Measurements from ENCODE around the gene KCNQ1. TPM values are rescaled to one million over a fixed set of nuclear protein-coding genes. Genes with fewer than 3 reads are reported as not detected.

Gene KCNQ1
- total RNA-seq, 1 experiment from 2014 or later, result 10.7 TPM

DNA sequence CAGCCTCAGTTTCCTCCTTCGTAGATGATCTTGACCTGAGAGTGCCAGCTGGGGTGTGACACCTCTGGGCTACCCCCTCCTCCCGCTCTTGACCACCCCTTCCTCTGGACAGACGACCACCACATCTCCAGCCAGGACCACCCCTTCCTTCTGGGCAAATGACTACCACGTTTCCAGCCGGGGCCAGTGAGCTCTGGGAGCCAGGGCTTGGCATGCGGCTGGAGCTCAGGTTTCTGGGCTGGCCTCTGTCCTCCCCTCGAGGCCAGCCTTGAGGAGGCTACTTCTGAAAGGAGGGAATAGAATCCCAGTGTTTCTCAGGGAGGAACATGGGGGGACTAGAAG lies 134.1 kb downstream of the KCNQ1 start:
- Histone ChIP-seq H4K20me1 (ENCODE audit: insufficient read depth) (no peaks in the 10 kb centered on the region), H3K27ac (ENCODE audit: low read depth, low read length) (no peak overlapping the region), H3K9me3 (ENCODE audit: control insufficient read depth in 1 of 2, insufficient read depth in 1 of 2, low read depth in 1 of 2, low read length in 2 of 2) (no peaks in the 10 kb centered on the region), H3K79me2 (ENCODE audit: insufficient read depth, low read length) (no peaks in the 10 kb centered on the region), H3K9ac (ENCODE audit: low read length) (no peak overlapping the region), H3K4me1 (ENCODE audit: control insufficient read depth in 1 of 2, insufficient read depth in 2 of 2, low read length in 2 of 2) (0 out of 4 replicates have a peak, but pooled peaks cover 0 to 4% of the 10 kb centered on the region in 2 experiments), H2AFZ (ENCODE audit: low read depth, low read length, poor library complexity, severe bottlenecking) (no peak overlapping the region), H3K36me3 (ENCODE audit: control insufficient read depth in 1 of 2, insufficient read depth in 2 of 2, low read length in 2 of 2) (no peaks in the 10 kb centered on the region), H3K9me2 (ENCODE audit: insufficient read depth) (no peaks in the 10 kb centered on the region), H3K4me2 (ENCODE audit: low read length) (no peak overlapping the region), H3K27me3 (ENCODE audit: insufficient read depth, low read length) (no peaks in the 10 kb centered on the region), H3K4me3 (replicated peaks in 1 of 2; ENCODE audit: low read depth in 1 of 2, low read length in 2 of 2) (no peak overlapping the region)
- ATAC-seq (no peak), DNase-seq (ENCODE audit: low read depth, low spot score) (no peak)
- BruUV-seq (replicated peaks), result no TSS peak
- ChIA-PET POLR2A (no interaction called here), CTCF (no interaction called here), RAD21 (ENCODE audit: low non-redundant PET in 1 of 2, low total read pairs in 2 of 2, uncharacterized antibody in 2 of 2, unreplicated experiment in 2 of 2) (no interaction called here)
- intact Hi-C loops (cut with micrococcal nuclease), result no loop called here
- TF ChIP-seq EZH2phosphoT487 (IDR thresholded peaks at IDR 0.05; ENCODE audit: borderline replicate concordance) (no peak), FOSL1 (IDR thresholded peaks at IDR 0.05; ENCODE audit: low read depth) (no peak), ELF1 (IDR thresholded peaks at IDR 0.05; ENCODE audit: borderline replicate concordance, low read depth) (no peak), TCF7L2 (IDR thresholded peaks at IDR 0.05; ENCODE audit: borderline replicate concordance, extremely low read depth, insufficient read depth, insufficient read length) (no peak), EZH2 (IDR thresholded peaks at IDR 0.05) (no peak), POLR2A (IDR thresholded peaks at IDR 0.05; ENCODE audit: borderline replicate concordance, extremely low read depth, insufficient read depth, insufficient read length) (no peak), JUND (IDR thresholded peaks at IDR 0.05) (no peak), POLR2AphosphoS5 (IDR thresholded peaks at IDR 0.05; ENCODE audit: low read depth, low read length) (no peak), ZFX (IDR thresholded peaks at IDR 0.05) (no peak), CEBPB (IDR thresholded peaks at IDR 0.05; ENCODE audit: low read depth) (no peak)
- TF ChIP-seq, protein P1, sequence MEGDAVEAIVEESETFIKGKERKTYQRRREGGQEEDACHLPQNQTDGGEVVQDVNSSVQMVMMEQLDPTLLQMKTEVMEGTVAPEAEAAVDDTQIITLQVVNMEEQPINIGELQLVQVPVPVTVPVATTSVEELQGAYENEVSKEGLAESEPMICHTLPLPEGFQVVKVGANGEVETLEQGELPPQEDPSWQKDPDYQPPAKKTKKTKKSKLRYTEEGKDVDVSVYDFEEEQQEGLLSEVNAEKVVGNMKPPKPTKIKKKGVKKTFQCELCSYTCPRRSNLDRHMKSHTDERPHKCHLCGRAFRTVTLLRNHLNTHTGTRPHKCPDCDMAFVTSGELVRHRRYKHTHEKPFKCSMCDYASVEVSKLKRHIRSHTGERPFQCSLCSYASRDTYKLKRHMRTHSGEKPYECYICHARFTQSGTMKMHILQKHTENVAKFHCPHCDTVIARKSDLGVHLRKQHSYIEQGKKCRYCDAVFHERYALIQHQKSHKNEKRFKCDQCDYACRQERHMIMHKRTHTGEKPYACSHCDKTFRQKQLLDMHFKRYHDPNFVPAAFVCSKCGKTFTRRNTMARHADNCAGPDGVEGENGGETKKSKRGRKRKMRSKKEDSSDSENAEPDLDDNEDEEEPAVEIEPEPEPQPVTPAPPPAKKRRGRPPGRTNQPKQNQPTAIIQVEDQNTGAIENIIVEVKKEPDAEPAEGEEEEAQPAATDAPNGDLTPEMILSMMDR (IDR thresholded peaks at IDR 0.05 in 2 of 3, conservative IDR thresholded peaks at IDR 0.05 in 1 of 3; ENCODE audit: borderline replicate concordance in 1 of 3, insufficient read depth in 1 of 3, low read depth in 2 of 3, low read length in 2 of 3), result no peak
